Medulla oblongata (tissue), 1 donor: ENCODE measurements around the gene MAP3K20.
"Not testable (repeated sequence)": the region's sequence is repeated elsewhere in the genome, so short reads cannot be mapped to it uniquely, and the experiment has no call there.

Experiments
- DNase-seq: peaks from one replicate; pipeline ENCODE4 v3.0.0-alpha.2; 2015; ENCODE audit errors: extremely low spot score

The MAP3K20 gene

DNA sequence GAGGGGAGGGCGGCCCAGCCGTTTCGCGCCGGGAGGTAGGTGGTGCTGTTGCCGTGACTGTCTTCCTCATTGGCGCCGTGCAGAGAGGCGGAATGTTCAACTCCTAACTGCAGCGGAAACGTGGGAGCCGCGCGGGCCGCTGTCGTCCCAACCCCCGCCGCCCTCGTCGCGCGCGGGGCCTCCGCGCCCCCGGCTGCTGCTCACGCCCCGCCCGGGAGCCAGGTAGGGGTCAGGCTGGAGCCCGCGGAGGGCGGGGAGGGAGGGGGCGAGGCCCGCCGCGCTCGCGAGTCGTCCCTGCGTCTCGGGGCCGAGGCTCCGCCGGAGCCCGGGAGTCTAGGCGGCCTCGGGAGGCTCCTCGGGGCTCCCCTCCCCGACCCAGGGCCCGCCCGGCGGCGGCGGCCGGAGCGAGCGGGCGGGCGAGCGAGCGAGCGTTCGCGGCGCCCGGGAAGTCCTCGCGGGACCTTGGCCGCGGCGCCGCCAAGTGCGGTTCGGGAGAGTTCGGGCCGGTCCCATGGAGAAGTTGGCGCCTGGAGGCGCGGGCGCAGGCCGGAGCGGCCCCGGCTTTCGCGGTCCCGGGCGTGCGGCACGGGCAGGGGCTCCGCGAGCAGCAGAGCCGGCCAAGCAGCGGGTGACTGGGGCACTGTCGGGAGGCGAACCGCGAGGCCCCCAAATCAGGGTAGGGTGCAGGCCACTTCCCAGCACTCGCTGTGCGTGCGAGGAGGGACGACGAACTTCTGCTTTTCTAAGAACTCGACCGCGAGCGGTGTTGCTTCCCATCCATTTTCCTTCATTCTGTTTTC is at the start of gene MAP3K20:
MAP3K20 (plus strand) TSS at position 66 of the 800 bp plus-strand sequence. CDS start 15,186 bp downstream, outside the sequence.
- DNase-seq: peak; percentile 49

- no peak for DNase-seq
Measured at GRCh38 chr2:173026479-173026878, 49.2 kb upstream of the MAP3K20 start.

DNA sequence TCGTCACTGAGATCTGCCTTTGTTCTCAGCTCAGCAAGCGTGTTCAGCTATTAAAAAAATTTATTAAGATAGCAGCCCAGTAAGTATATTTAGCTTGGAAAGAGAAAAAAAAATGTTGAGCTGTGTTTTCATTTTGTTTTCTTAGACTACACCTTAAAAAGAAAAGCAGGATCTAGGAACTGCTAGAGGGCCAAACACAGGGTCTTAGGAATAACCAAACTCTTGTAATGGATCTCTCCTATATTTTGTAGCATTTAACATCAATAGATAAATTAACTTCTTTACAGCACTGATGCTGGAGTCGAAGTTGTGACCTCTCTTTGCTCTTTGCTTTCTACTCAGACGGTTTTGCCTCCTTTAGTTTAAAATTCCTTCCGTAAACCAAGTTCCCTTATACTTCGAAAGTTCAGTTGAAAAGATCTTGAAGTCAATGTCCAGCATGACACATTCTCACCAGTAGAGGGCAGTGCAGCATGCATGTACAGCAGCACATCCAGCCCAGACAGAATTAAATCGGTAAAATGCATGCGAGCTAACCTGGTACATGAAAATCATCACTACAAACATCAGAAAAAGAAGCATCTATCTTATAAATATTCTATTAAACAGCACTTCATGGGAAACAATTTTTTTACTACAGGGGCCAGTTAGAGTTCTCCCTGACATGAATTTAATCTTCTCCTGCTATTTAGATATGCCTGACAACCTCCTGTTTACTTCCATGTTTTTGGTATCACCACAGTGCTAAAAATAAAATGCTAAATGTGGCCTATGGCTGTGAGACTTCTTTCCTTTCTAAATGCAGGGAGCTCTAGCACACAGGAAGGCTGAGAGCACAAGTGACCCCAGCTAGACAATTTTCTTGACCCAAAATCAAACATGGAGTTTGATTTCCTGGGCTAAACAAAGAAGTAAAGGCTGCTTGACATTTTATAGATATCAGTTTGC is 48.2 kb upstream of the MAP3K20 start:
- DNase-seq: peak; percentile 95

DNA sequence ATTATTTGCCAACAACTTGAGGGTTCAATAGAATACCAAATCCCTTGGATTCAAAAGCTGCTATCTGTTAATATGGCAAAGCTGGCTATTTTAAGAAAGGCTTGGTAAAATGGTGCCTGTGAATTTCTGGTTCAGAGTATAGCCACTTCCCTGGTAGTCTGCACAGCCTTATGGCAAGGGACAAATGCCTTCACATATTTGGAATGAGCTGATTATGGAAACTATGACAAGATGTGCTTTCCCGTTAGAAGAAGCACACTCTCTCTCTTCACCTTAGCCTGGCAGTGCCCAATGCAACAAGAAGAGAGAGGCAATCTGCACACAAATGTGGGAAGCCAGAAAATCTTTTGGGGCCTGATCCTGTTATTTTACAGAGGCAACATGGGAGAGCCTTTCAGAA is 47.5 kb upstream of the MAP3K20 start:
- no peak for DNase-seq

DNA sequence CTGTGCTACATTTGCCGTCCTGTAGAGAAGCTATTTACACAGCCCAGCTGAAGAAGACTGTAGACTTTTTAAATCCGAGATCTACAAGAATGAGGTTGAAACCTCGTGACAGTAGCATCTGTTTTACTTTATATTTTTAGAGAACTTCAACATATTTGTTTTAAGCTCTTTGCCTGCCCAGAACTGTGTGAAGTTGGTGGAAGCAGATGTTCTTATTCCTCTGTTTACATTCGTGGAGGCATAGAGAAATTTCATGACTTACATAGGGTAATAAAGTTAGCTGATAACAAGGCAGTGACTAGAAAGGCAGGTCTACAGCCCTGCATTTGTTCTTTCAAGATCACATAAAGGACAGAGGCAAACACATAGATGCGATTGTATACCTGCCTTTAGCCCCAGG is 47.0 kb upstream of the MAP3K20 start:
- DNase-seq: no peak

DNA sequence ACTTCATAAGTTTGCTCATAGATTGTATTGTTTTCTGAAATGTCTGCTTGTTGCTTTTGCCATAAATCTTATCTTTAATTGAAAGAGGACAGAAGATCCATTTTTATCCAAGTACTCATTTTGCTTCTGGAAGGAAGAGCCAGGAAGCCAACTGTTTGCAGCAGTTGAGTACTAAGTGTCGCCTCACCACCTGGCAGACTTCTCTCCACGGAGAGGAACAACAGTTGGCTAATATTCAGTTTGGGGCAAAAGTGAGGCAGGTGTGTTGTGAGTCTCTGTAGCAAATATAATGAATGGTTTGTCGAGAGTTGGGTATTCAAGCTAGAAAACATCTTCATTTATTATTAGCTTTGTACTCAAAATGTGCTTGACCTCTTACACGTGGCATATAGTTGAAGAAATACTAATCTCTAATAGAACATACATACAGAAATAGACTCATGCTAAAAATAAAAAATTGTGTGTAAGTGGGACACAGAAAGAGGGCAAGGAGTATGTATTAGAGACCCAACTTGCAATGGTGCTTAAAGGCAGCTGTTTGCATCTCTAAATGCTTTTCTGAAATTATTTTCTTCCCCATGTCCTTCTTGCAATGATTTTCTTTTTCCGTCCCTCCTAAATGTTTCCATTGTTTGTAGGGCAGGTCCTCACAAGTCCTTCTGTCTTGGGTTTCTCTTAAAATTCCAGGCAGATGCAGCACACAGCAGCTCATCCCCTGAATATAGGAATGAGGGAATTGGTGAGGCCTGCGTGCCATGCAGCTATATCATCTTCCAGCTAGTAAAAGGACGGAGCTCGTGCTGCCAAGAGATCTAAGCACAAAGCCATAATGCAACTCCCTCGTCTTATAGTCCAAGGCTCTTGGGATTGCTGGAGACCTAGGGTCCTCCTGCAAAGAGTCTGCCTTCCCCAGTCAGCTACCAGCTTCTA is 44.8 kb upstream of the MAP3K20 start:
- DNase-seq: no peak

- DNase-seq: no peak
Measured at GRCh38 chr2:173032032-173032431, 43.6 kb upstream of the MAP3K20 start.

DNA sequence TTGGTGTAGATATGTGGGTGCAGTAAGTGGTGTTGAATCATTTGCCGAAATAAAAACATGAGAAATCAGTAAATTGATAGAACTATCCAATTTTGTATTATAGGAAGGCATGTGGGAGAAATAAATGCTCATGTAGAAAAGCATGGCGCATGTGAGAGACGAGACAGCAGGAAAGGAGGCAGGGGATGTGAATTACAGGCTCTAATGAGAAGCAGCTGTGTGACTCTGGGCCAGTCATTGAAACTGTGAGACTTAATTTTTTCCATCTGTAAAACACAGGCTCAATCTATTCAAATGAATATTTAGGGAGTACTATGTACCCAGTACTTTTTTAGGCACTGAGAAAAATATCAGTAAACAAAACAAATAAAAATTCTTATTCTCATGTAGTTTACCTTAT is 42.6 kb upstream of the MAP3K20 start:
- DNase-seq: no peak

DNA sequence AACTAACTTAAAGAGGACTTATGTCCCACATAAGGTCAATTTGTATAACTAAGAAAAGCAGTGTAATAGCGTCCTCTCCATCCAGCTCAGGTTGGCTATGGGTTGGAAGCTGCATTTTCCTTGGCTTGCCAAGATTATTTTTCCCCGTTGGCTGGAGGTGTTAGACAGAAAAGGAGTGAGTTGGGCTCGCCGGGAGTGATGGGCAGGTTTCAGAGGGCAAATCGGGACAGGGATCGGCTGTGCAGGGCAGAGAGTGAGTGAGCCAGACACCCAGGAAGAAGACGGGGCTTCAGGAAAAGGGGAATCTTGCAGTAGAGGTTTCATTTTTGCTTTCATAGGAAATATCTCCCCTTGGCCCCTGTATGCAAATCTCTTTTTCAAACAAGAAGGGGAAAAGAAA is 41.5 kb upstream of the MAP3K20 start:
- no peak for DNase-seq

GRCh38 chr2:173037245-173038120 is 38.2 kb upstream of the MAP3K20 start:
- DNase-seq: no peak

- DNase-seq: not testable (repeated sequence)
Measured at GRCh38 chr2:173038257-173038656, 37.4 kb upstream of the MAP3K20 start.

DNA sequence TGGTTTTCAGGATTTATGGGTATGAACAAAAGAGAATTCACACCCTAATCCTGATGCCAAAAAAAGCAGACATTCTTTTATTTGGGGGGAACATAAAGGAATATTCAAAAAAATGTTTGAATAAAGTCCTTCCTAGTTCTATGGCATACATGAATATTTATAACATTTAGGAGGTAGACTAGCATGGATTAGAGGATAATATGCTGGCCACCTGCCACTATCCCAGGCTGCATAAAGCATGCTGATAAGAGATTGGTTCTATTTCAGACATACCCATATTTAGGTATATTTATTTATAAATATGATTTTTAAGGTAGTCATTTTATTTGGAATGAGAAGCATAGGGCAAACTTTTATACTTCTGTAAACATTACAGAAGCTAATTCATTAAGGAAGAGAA is 34.9 kb upstream of the MAP3K20 start:
- DNase-seq: no peak

DNA sequence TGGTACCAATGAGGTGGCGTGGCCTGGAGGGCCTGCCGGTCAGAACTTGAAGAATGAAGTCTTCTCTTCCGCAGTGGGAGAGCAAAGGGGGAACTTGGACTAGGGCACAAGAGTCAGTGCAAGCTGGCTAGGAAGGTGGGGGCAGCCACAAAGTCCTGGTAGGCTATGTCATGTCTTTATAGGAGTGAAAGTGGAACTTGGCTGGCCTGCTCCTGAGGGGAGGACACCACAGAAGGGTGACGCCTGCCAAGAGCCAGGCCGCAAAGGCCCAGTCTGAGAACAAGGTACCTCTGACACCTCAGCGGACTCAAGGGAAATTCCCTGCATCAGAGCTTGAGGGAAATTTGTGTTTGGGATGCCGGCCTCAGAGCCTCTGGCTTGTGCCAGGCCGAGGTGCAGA is 32.2 kb upstream of the MAP3K20 start:
- DNase-seq: peak; percentile 64

DNA sequence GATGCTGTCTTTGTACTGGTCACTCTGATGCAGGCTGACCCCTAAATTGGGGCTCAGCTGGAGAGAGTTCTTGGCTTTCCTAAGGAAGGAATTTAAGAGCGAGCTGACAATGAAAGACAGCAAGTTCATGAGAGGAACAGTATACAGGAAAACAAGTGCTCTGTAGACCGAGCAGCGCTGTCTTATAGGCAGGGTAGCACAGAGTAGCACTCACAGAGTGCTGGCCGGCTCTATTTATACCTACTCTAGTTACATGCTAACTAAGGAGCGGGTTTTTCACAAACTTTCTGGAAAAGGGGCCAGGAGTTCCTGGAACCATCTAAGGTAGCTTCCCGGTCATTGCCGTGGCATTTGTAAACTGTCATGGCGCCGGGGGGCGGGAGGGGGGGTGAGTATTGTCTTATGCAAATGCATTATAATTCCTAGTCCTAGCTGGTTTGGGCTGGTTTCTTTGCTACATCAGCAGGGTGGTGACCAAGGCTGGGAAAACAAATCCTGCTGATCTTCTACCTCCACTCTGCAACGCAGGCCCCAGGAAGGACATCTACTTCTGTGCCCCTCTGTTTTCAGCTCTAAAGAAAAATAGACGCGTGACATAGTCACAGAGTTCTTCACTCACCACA is 31.6 kb upstream of the MAP3K20 start:
- no peak for DNase-seq

- no peak for DNase-seq
Measured at GRCh38 chr2:173044686-173045085, 31.0 kb upstream of the MAP3K20 start.

- DNase-seq: no peak
Measured at GRCh38 chr2:173045181-173045580, 30.5 kb upstream of the MAP3K20 start.

GRCh38 chr2:173048522-173048896 is 27.1 kb upstream of the MAP3K20 start:
- no peak for DNase-seq

- DNase-seq: no peak
Measured at GRCh38 chr2:173048897-173049661, 26.6 kb upstream of the MAP3K20 start.

- DNase-seq: no peak
Measured at GRCh38 chr2:173049831-173050230, 25.8 kb upstream of the MAP3K20 start.
